Effector CD8-positive, alpha-beta T cell (primary cell): Measurements from ENCODE around the gene SRRD.
"Not testable (repeated sequence)": the region's sequence is repeated elsewhere in the genome, so short reads cannot be mapped to it uniquely, and the experiment has no call there.

Experiments used
- DNase-seq: peaks from one replicate; lab custom pipeline; 2025; lab: John Stamatoyannopoulos, UW
- total RNA-seq, 4 experiments: gene quantifications; one replicate each; lab custom pipeline; 2026; lab: John Stamatoyannopoulos, UW

SRRD gene
- total RNA-seq = 32.3 to 46.6 (median 37.1) reads per million in 4 experiments

- DNase-seq = peak; percentile 85
These were observed at the start of gene SRRD, which contains the start of gene HPS4 for GRCh38 chr22:26483439-26484359. Gene SRRD, plus strand, starts transcription at chr22:26483877. Its CDS starts 14 bp downstream, at chr22:26483891. Gene HPS4, minus strand, starts transcription at chr22:26483783. Its CDS starts 2,021 bp downstream, at chr22:26481762.

GRCh38 chr22:26435327-26436093, 48.2 kb upstream of the SRRD start:
- DNase-seq = no peak

- no peak for DNase-seq
These were observed 46.7 kb upstream of the SRRD start for GRCh38 chr22:26436903-26437515.

GRCh38 chr22:26437694-26438392, 45.8 kb upstream of the SRRD start:
- no peak for DNase-seq

GRCh38 chr22:26438776-26439175, 44.9 kb upstream of the SRRD start:
- DNase-seq = not testable (repeated sequence)

- no peak for DNase-seq
These were observed 44.1 kb upstream of the SRRD start for GRCh38 chr22:26439559-26439958.

GRCh38 chr22:26442086-26442756, 41.5 kb upstream of the SRRD start:
- DNase-seq = no peak

- DNase-seq = no peak
These were observed 39.6 kb upstream of the SRRD start for GRCh38 chr22:26443901-26444690.

- DNase-seq = no peak
These were observed 38.9 kb upstream of the SRRD start for GRCh38 chr22:26444777-26445176.

GRCh38 chr22:26445577-26446275, 38.0 kb upstream of the SRRD start:
- DNase-seq = no peak

- no peak for DNase-seq
These were observed 36.7 kb upstream of the SRRD start for GRCh38 chr22:26446808-26447515.

- DNase-seq = no peak
These were observed 35.9 kb upstream of the SRRD start for GRCh38 chr22:26447584-26448329.

- DNase-seq = no peak
These were observed 35.3 kb upstream of the SRRD start for GRCh38 chr22:26448334-26448733.

- no peak for DNase-seq
These were observed 34.7 kb upstream of the SRRD start for GRCh38 chr22:26448941-26449340.

GRCh38 chr22:26450453-26451185, 33.1 kb upstream of the SRRD start:
- DNase-seq = no peak

GRCh38 chr22:26452236-26453016, 31.3 kb upstream of the SRRD start:
- no peak for DNase-seq

GRCh38 chr22:26453216-26453615, 30.5 kb upstream of the SRRD start:
- DNase-seq = no peak
